Mucosa of descending colon (tissue), 3 donors: ENCODE results near the gene PMPCA. TPM values are rescaled to one million over a fixed set of nuclear protein-coding genes. Genes with fewer than 3 reads are reported as not detected.
"Not testable (repeated sequence)": the region's sequence is repeated elsewhere in the genome, so short reads cannot be mapped to it uniquely, and the experiment has no call there.

Experiments
- ATAC-seq: fragments of 200-7000 bp; cut with Tn5 transposase; one replicate; pipeline ENCODE4 v1.9.1; 2020; ENCODE audit warnings: mild to moderate bottlenecking, moderate library complexity
- DNase-seq, 3 donors: peaks; one replicate each; pipeline ENCODE4 v3.0.0-alpha.2; 2020
- H3K36me3 ChIP-seq: fragments of 200-600 bp; one replicate; pipeline ENCODE4 v1.8.0; 2021; ENCODE audit warnings: low read depth, mild to moderate bottlenecking
- H3K4me1 ChIP-seq: fragments of 200-600 bp; one replicate; pipeline ENCODE4 v1.8.0; 2021; ENCODE audit warnings: low read depth, mild to moderate bottlenecking
- H3K4me3 ChIP-seq: fragments of 200-600 bp; one replicate; pipeline ENCODE4 v1.8.0; 2021; ENCODE audit warnings: mild to moderate bottlenecking
- H3K9me3 ChIP-seq: fragments of 200-600 bp; one replicate; pipeline ENCODE4 v1.8.0; 2021; ENCODE audit warnings: mild to moderate bottlenecking
- CTCF ChIP-seq: fragments of 200-600 bp; IDR thresholded peaks from one replicate; pipeline ENCODE4 v1.8.0; 2022; ENCODE audit warnings: antibody characterized with exemption, mild to moderate bottlenecking
- intact Hi-C, 2 donors: fragments of 100-400 bp; cut with DNase I in 1 of 2; cut with micrococcal nuclease in 1 of 2; formaldehyde crosslinking; loops; one replicate each; pipeline versions ENCODE4 v1.11.0 to v1.11.1; 2022; cut with DNase I, micrococcal nuclease
- total RNA-seq, 3 donors: library from RNA; stranded (reverse); fragmentation: NEBNext Ultra II Directional in 2 of 3; extraction: Animal tissue kit (Norgen Biotek cat#: 25700) in 2 of 3; gene quantifications; one replicate each; pipeline versions ENCODE4 v1.2.1 to v1.2.4, GENCODE V29; 2021 to 2023
- donor health status: DM: no; HTN: no; CAD: no; lungs with moderate emphysema.
- donor health status: DM: no; HTN: no; CAD: no.
- donor health status: DM: no; HTN: yes; CAD: no.

Gene PMPCA
- total RNA-seq, 3 donors from 2014 or later = 42.1 to 50.7 (median 45.1) TPM

GRCh38 chr9:136402067-136402466 is 8.4 kb upstream of the PMPCA start:
- ATAC-seq (no peak), DNase-seq (no peak)
- TF ChIP-seq CTCF = no peak
- Histone ChIP-seq H3K4me1 (peaks cover 18% of the 10 kb centered on the region), H3K36me3 (peaks cover 3% of the 10 kb centered on the region), H3K9me3 (no peaks in the 10 kb centered on the region), H3K4me3 (no peak overlapping the region)
- intact Hi-C loops = no loop called here

- TF ChIP-seq CTCF = no peak
- ATAC-seq (peak; percentile 47), DNase-seq (peak in 2 of 3 donors; percentile 38 to 47)
- intact Hi-C loops = no loop called here
- H3K4me3 ChIP-seq = no peak overlapping the region
- peaks cover 18% of the 10 kb centered on the region for H3K4me1 ChIP-seq
- H3K36me3 ChIP-seq = peaks cover 4% of the 10 kb centered on the region
- H3K9me3 ChIP-seq = no peaks in the 10 kb centered on the region
Observed at GRCh38 chr9:136403538-136403914, 6.9 kb upstream of the PMPCA start.

- intact Hi-C loops = no loop called here
- no peak for TF ChIP-seq CTCF
- H3K9me3 ChIP-seq = no peaks in the 10 kb centered on the region
- peaks cover 4% of the 10 kb centered on the region for H3K36me3 ChIP-seq
- no peak overlapping the region for H3K4me3 ChIP-seq
- H3K4me1 ChIP-seq = peaks cover 16% of the 10 kb centered on the region
- ATAC-seq = no peak
- DNase-seq = no peak
Observed at GRCh38 chr9:136403915-136404800, 6.3 kb upstream of the PMPCA start.

- intact Hi-C loops = no loop called here
- DNase-seq (no peak), ATAC-seq (no peak)
- Histone ChIP-seq H3K4me3 (no peak overlapping the region), H3K9me3 (no peaks in the 10 kb centered on the region), H3K36me3 (peaks cover 4% of the 10 kb centered on the region), H3K4me1 (peaks cover 19% of the 10 kb centered on the region)
- no peak for TF ChIP-seq CTCF
Observed at GRCh38 chr9:136404801-136405136, 5.7 kb upstream of the PMPCA start.

- H3K9me3 ChIP-seq = no peaks in the 10 kb centered on the region
- ATAC-seq = no peak
- intact Hi-C loops = no loop called here
- no peak for TF ChIP-seq CTCF
- peaks cover 4% of the 10 kb centered on the region for H3K36me3 ChIP-seq
- H3K4me1 ChIP-seq = peaks cover 16% of the 10 kb centered on the region
- no peak overlapping the region for H3K4me3 ChIP-seq
- no peak for DNase-seq
Observed at GRCh38 chr9:136405481-136405880, 5.0 kb upstream of the PMPCA start.

- intact Hi-C loops, ATAC-seq, H3K36me3 ChIP-seq, H3K4me3 ChIP-seq, DNase-seq, H3K9me3 ChIP-seq: not testable (repeated sequence)
- H3K4me1 ChIP-seq = peaks cover 12% of the 10 kb centered on the region
Observed at GRCh38 chr9:136405904-136406303, 4.6 kb upstream of the PMPCA start.

- H3K4me3 ChIP-seq, H3K9me3 ChIP-seq, DNase-seq, H3K36me3 ChIP-seq, intact Hi-C loops, ATAC-seq: not testable (repeated sequence)
- peaks cover 22% of the 10 kb centered on the region for H3K4me1 ChIP-seq
Observed at GRCh38 chr9:136407061-136407460, 3.4 kb upstream of the PMPCA start.
